SK-N-MC (cell line): Measurements from ENCODE around the gene MRPL51.

Source experiments
- EZH2 ChIP-seq: fragments of 200-600 bp; sonication (generic); IDR thresholded peaks from one replicate; pipeline ENCODE4 v1.6.1; 2017; ENCODE audit warnings: antibody characterized with exemption
- POLR2AphosphoS5 ChIP-seq: IDR thresholded peaks from 2 replicates; pipeline ENCODE4 v1.6.1; 2012; ENCODE audit warnings: mild to moderate bottlenecking, low read depth, low read length, borderline replicate concordance

DNA sequence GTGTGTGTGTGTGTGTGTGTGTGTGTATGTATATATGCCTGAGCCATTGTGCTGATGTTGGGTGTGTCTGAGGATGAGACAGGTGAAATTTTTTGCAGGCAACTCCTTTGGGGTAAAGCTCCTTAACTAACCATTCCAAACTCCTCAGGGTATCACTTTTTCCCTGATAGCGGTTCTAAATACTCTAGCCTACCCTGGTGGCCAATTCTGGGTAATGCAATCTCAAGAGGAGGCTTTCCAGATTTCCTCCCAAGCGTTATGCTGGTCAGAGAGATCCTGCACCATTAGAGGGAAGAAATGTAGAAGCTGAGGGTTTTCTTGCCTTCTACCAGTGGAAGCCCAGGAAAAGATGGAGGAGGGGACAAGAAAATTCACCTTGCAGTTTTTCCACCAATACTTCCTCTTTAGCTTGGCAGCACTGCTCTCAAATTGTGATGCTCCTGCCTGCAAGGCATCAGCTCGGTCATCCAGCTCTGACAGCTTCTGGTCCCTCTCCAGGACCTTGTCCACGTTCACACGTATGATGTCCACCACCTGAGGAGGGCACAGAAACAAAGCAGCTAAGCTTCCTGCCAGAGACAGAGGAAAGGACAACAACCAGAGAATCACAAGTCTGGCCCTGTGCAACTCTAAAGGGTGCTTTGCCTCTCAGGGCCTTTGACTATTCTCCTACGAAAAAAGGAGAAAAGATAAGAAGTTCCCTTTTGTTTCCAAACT is 27.4 kb downstream of the MRPL51 start:
- no peak for TF ChIP-seq EZH2
- no peak for TF ChIP-seq POLR2AphosphoS5
